Measurements from ENCODE around the gene POU6F2.

GRCh38 chr7:39374436-39375040 is 396.8 kb downstream of the POU6F2 start:
- TF ChIP-seq CTCF (IDR thresholded peaks at IDR 0.05) = no peak
- TF ChIP-seq POLR2A (IDR thresholded peaks at IDR 0.05) = no peak
